CD4-positive, alpha-beta T cell treated with Interleukin-10 for 1 hour (primary cell): ENCODE results near the gene TOPORS.
"Not testable (repeated sequence)": the region's sequence is repeated elsewhere in the genome, so short reads cannot be mapped to it uniquely, and the experiment has no call there.

ENCODE experiments used
- DNase-seq: peaks from one replicate; pipeline ENCODE4 v3.0.0-alpha.2; 2020

The TOPORS gene

DNA sequence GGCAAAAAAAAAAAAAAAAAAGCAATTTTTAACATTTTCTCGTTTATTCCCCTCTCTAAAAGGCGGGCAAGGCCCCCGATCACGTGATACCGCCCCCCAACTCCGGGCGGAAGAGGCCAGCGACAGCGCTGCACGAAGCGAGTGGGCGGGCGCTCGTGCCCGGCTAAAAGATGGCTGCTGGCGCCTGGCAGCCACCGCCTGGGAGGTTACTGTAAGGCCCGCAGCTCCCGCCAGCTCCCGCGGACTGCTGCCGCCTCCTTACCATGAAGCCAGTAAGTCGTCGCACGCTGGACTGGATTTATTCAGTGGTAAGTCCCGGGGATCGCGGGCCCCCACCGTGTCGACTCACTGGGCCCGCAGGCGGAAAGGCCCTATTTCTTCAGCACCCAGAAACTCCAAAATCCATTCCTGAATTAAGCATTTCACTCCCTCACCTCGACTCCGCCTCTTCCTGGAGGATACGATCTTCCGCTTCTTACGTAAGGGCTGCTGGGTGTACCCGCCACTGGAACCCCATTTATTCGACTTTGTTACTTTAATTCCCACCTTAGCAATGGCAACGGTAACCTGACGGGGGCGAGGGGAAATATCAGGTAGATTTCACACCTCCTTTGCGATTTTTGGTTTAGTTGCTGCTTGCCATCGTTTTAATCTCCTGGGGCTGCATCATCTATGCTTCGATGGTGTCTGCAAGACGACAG lies at the start of gene TOPORS, which contains the start of gene SMIM27:
TOPORS (minus strand) TSS at position 415 of the 701 bp plus-strand sequence; CDS start at position 265, 150 bp downstream.
SMIM27 (plus strand) TSS at position 156 of the 701 bp plus-strand sequence; CDS start at position 264, 108 bp downstream.
- peak; percentile 92 for DNase-seq

DNA sequence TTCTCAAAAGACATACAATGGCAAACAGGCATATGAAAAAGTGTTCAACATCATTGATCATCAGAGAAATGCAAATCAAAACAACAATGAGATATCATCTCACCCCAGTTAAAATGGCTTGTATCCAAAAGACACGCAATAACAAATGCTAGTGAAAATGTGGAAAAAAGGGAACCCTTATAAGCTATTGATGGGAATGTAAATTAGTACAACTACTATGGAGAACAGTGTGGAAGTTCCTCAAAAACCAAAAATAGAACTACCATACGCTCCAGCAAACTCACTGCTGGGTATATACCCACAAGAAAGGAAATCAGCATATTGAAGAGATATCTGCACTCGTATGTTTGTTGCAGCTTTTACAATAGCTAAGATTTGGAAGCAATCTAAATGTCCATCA lies 46.6 kb upstream of the TOPORS start:
- not testable (repeated sequence) for DNase-seq

DNA sequence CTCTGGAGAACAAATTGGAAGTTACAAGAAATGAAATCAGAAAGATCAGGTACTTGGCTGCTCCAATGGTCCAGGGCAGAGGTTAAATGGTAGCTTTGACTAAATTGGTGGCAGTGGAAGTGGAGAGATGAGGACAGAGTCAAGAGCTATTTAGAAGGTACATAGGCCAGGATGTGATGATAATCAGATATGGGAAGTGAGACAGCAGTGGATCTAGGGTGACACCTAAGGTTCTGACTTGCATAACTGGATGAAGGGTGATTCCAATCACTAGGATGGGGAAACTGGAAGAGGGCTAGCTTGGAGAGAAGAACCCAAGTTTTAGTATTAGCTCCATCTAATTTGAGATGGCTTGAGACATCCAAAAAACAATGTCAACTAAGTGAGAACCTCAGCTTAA lies 44.5 kb upstream of the TOPORS start:
- no peak for DNase-seq

DNA sequence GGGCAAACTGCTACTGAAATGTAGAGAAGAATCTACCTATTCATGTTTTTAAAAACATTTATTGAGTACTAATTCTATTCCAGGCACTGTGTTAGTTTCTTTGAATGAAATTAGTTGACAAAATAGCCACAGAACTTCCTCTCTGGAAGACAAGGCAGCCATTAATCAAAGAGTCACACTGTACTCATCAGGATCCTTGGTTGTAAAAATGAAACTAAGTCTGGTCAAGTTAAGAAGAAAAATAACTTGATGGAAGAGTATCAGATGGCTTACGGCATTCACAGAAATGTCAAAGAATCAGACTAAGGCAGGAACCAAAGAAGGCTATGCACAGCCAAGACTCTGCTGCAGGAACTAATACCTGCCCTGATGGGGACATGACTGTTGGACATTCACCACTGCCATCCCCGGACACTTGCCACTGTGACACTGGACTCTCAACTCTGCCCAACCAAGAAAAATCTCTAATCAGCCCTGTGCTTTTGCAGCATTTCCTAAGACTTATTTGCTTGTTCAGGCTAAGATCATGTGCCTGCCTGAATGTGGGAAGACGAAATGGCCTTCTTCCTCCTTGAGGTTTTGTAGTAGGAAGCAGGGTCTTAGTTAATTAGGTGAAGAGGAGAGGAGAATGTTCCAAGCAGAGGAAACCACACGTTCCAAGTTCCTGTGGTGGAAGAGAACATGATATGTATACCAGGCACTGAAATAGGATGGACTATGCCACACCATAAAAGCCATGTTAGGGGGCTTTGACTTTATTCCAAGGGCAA lies 43.9 kb upstream of the TOPORS start:
- DNase-seq = no peak

DNA sequence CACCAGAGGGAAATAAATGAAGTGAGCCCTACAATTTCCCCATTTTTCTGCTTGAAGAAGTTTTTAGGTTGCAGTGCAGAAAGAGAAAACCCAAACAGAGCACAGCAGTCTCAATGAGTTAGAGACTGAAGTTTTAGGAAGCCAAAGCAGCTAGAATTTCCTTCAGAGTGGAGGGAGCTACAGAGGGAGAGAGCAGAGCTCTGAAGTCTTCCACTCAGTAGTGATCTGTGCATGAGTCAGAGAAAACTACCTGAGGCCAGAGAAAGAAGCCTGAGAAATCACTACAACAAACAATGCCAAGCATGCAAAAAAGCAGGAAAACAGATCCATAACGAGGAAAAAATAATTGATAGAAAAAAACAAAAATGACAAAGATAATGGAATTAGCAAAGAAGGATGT lies 38.5 kb upstream of the TOPORS start:
- DNase-seq = no peak

DNA sequence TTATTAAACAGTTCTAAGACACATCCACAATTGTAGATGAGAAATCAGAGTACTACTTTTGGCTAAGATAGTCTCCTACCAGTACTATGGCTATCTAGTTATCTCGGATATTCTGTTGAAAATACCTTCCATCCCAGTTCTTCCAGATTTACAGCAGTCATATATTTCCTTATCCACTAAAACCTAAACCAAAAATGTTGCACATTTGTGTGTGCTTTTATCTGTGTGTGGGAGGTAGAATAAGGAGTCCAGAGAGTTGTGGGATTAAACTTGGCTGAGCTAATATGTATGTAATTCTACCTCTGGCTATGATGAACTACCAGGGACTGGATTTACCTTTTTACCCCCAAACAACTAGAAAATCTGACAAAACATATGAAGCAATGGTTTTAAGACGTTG lies 38.1 kb upstream of the TOPORS start:
- no peak for DNase-seq

DNA sequence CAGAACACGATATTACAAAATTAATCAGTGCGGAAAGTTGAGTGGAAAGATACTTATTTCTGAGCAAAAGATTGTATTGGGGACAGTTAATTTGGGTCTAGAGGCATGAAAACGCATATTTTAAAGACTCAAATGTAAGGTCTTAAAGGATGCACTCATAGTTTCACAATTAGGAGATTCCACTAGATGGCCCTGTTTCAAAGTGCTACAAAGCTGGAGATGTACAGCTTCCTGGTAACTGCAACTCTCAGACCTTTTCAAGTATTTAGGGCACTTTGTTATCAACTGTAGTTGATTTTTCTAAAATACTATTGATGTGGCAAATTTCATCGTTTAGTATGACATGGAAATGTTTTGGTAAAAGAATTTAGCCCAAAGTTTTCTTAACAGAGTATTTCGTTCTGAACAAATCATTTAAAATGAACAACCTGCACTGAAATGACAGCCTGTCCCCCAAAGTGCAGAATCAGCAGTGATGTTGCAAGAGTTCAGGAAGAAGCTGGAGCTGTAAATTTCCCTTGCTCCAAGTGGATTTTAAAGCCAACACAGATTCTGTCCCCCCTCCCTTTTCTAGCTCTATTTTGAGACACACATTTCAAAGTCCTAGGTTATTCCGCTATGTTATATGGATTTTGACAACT lies 36.8 kb upstream of the TOPORS start:
- DNase-seq = peak; percentile 27

DNA sequence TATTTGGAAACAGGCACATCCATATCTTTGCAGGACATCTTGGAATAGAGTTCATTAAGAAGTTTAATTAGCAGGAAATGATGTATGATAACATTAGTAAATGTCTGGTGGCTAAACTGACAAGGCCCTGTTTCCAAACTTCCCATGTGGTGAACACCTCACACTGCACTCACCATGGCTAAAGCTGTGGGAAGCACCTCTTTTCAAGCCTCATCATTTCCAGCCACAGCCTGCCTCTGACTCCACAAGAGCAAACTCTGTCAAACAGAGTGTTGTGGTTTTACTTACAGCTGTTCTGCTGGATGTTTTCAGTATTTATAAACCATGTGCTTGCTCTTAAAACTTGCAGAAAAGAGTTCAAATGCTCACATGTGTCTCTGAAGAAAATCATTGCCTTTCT lies 35.5 kb upstream of the TOPORS start:
- no peak for DNase-seq

DNA sequence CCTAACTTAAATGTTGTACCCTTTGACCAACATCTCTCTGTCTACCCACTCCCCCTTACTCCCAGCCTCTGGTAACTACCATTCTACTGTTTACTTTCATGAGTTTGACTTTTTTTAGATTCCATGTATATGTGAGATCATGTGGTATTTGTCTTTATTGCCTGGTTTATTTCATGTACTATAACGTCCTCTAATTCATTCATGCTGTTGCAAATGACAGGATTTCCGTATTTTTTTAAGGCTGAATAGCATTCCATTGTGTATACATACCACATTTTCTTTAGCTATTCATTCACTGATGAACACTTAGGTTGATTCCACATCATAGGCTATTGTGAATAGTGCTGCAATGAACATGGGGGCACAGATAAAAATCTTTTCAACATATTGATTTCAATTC lies 32.4 kb upstream of the TOPORS start:
- no peak for DNase-seq

DNA sequence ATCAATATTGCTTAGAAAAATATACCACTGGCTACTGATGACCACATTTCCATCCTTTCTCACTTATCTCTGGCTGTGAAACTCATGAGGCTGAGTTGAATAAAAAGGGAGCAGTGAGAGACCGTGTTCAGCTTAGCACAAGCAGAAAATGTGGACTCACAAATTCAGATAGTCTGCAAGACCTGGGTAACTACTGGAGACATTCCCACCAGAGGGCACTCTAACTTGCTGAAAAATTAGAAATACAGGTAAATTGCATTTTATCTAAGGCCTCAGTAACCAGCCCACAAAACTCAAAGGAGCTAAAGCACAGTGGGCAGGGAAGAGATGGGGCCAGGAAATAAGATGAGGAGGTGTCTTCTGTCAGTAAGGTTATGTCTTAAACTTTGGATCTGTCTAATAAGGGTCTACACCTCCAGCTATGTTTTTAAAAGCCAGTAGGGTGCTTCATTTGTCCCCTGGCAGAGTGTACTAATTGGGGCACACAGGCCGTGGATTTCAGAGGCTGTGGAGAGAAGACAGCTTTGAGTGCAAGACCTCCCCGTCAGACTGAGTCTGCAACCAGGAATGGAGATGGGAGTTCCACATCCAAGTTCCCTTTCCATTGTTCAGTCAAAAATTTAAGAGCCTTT lies 29.2 kb upstream of the TOPORS start:
- DNase-seq = peak; percentile 58

DNA sequence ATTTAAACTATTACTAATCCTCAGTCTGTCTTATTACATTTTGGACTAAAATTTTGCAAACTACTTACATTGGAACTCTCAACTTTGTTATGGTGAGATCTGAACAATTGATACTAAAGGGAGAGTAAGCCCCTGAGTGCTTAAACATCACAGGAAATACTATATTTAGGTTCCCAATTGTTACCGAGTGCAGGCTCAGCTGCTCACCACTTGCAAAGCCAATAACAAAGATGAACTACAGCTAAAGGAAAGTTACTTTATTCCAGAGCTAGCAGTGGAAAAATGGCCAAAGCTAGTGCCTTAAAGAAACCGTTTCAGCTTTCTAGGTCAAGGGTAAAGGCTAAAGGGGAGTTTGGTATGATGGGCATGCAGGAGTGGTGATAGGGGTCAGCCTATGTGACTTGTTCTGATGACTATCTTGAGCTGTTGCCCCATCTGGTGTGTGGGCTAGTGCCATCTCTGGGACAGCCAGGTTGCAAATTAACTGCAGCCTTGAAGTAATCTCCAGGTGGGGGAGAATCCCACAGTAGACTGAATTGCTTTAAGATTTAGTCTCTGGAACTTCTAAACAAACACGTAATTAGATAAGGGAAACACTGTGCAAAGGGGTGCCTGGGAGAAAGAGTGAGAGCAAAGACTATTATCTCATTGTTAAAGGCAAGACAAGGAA lies 28.4 kb upstream of the TOPORS start:
- no peak for DNase-seq

DNA sequence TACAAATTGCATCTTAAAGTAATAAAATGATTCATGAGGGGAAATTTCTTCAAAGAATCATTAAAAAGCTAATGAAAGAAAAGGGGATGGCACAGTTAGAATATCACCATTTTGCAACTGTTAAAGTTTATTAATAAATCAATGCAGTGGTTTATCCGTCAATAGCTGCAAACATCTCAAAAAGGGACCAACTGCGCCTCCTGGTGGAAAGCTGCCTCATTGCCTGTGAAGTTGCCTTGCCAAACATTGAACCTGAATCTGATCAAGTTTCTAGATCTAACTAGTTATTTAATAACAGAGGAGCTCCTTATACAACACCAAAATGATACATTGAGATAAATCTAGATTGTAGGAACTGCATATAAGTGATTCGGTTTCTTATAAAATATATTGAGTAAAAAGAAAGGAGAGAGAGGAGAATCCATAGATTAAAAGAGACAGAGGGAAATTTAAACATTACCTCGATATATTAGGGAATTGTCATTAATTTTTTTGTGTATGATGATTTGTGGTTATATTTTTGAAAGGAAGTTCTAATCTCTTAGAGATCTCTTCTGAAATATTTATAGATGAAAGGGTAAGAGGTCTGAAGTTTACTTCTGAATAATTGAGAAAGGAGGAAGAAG lies 27.4 kb upstream of the TOPORS start:
- DNase-seq = peak; percentile 84

DNA sequence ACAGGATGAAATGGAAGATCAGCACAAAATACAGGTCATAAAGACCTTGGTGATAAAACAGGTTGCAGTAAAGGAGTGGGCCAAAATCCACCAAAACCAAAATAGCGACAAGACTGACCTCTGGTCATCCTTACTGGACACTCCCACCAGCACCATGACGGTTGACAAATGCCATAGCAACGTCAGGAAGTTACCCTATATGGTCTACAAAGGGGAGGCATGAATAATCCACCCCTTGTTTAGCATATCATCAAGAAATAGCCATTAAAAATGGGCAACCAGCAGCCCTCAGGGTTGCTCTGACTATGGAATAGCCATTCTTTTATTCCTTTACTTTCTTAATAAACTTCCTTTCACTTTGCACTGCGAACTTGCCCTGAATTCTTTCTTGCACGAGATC lies 26.6 kb upstream of the TOPORS start:
- no peak for DNase-seq

DNA sequence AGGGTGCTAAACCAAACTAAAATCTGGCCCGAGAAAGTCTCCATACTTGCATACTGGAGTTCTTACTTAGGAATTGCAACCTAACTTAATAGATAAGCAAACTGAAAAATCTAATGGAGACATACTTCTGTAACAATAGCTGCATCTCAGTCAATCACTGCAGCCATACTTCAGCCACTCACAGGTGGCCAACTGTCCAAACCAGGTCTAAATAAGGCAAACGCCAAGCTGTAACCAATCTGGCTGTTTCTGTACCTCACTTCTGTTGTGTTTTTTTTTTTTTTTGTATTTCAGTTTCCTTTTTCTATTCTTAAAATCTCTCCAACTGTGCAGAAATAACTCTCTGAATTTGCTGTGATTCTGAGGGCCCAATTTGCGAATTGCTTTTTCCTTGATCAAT lies 24.9 kb upstream of the TOPORS start:
- DNase-seq = no peak

DNA sequence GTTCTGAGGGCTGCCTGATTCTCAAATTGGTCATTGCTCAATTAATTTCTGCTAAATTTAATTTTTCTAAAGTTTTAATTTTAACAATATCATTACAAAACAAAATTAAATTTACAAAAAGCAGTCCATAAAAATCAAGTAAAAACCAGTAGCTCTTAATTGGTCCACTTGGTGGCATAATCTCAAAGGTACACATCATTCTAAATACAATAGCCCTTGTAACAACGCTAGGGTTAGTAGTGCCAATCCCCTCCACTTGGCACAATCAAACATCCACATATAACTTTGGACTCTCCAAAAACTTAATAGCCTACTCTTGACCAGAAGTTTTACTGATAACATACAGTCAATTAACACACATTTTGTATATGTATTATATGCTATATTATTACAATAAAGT lies 22.5 kb upstream of the TOPORS start:
- DNase-seq = no peak

DNA sequence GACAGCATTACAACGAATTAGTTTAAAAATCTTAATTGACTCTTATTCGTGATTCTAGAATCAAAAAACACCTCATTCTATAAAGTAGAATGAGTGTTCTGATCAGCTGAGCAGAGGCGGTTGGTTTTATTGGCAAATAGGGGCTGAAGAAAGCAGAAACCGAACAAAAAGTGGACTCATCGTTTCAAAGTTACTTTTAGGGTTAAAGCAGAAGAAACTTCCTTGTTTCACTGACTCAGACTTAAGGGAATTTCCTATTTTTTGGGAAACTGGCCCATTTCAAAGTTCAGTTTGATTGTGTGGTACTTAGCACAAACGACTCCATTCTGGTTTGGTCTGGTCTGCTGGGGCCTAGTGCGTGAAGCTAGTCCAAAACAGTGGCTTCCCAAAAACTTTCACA lies 21.4 kb upstream of the TOPORS start:
- DNase-seq = no peak

DNA sequence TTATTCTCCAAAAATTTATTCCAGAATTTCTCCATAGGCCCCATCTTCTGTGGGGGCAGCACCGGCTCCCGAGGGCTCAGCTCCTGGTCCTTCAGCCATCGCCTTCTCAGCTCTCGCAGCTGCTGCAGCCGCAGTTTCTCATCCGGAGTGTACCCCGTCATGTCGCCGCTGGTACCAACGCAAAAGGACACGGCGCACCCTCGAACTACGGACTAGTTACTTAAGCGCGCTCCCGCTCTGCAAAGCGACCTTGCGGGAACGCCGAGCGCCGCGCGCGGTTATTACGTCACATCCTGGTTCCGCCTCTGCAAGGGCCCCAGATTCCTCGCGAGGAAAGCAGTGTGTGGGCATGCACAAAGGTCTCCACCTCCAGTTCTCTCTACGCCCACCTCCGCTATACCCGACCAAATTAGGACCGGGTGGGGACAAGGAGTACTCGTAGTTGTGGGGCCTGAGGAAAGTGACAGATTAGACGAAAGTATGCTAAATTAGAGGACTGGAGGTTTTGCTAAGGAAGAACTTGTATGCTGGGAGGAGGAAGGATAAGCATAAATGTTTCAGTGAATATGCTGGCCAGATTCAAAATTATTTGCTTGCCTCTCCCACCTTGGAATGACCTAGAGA lies 20.6 kb upstream of the TOPORS start, which contains the start of gene NDUFB6:
NDUFB6 (minus strand) TSS at position 260 of the 624 bp plus-strand sequence; CDS start at position 161, 99 bp downstream.
- DNase-seq = peak; percentile 95

DNA sequence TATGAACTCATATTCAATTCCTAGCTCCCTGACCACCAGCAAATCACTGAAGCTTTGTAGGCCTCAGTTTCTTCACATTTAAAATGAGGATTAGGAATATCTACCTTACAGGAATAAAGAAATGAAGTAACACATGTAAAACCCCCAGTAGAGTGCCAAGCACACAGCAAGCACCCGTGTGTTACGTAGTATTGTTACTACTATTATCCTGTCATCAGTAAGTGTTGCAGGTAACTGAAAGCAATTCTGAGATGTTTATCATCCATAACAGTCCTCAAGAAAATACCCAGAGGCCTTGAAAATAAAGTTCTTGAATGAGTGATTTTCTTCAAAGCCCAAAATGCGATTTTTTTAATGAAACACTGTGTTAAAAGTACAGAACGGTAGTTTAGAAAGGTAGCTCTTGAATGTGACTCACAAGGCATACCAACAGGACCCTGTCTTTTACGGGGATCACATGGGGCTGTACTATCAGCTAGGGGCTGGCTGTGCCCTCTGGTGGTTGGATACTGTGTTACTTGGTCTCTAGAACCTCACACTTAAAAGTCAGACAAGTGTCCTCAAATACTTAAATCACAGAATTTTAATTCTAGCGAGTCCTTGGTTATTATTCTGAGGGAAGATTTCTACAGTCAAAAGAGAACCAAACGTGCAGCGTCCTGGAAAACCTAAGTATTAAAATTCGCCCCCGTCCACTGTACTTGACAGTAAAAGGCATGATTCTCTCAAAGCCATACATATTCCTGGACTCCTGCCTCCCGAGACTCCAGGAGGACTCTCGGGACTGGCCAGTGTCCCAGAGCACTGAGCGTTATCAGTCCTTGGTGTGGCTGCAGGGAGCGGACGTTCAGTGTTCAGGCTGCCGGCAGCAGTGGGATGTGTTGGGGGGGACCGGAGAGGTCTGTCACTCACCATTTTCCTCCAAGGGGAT lies 19.8 kb upstream of the TOPORS start:
- peak; percentile 87 for DNase-seq

DNA sequence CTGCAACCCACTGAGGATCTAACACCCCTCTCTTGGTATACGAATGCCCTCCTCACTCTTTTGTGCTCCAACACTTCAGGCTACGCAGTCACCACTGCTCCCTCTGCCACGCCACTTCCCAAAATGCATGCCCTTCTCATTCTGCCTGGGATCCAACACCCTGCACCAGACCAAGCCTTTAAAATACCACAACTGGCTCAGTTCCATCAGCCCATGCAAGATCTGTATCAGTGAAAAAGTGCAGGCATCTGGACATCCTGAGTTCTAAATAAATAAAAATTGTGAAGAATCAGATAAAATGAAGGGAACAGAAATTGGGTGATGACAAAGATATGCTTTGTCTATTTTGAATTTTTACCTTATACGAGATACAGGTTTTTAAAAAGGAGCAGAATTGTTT lies 17.9 kb upstream of the TOPORS start:
- DNase-seq = no peak

DNA sequence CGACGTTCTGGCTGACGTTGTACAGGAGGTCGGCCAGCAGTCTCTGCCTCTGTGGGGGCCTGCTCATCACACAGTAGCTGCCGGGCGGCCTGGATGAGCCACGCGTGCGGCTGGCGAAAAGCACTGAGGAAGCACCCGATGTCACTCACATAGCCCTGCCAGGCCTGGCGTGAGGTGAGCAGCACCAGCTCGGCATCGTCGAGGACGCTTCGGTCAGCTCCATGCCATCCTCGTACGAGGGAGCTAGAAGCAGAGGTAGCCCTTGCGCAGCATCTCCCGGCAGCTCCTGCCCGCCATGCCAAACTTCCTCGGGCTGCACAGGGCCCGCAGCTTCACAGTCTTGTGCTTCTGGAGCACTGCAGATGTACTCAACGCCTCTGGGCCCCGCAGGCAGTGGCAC lies 14.4 kb upstream of the TOPORS start:
- DNase-seq = no peak

DNA sequence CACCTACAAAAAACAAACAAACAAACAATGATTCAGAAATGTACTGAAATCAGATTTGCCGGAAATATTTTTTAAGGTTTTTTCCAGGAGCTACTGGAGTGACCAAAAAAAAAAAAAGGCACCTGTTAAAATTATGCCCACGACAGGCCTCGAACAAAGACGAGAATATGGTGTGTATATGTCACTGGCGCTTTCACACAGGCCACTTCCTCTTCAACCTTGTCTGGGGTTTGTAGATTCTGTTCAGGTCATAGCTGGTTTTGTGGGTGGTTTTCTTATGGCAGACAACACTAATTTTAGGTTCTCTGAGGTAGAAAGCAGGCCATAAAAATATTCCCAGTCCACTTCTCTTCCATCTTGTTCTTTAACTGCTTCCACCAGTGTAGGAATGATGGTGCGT lies 13.6 kb upstream of the TOPORS start:
- DNase-seq = no peak
